HCT116 (cell line): ENCODE results near the gene ATP10B. TPM values are rescaled to one million over a fixed set of nuclear protein-coding genes. Genes with fewer than 3 reads are reported as not detected.

ENCODE experiments used
- ATAC-seq: fragments of 200-7000 bp; cut with Tn5 transposase; 2 replicates; pipeline ENCODE4 v1.9.1; 2020; ENCODE audit warnings: mild to moderate bottlenecking, moderate library complexity
- BruUV-seq: library from RNA; stranded (reverse); fragments of 400-500 nt; replicated peaks from 2 replicates; lab custom pipeline; 2021; lab: Mats Ljungman, UMichigan
- CTCF ChIA-PET: fragments of 300-600 bp; sonication (Branson Sonifier 250); formaldehyde crosslinking; loops from one replicate; lab custom pipeline; 2021; ENCODE audit warnings: antibody characterized with exemption; lab: Charles Lee
- POLR2A ChIA-PET: fragments of 300-600, 350-600 bp; sonication (Branson Sonifier 250); formaldehyde crosslinking; loops from one replicate; lab custom pipeline; 2021; ENCODE audit warnings: antibody characterized with exemption; lab: Charles Lee
- RAD21 ChIA-PET, 2 experiments: fragments of 300-600 bp; sonication (Branson Sonifier 250); formaldehyde crosslinking; loops; one replicate each; lab custom pipeline; 2023; ENCODE audit warnings: low total read pairs in 2 of 2; ENCODE audit not compliant: uncharacterized antibody in 2 of 2, unreplicated experiment in 2 of 2, low non-redundant PET in 1 of 2; lab: Charles Lee
- DNase-seq: peaks from one replicate; pipeline ENCODE4 v3.0.0-alpha.2; 2010; ENCODE audit warnings: low read depth, low spot score
- H2AFZ ChIP-seq: fragments of 200-600 bp; shearing (Covaris generic), sonication (generic); 2 replicates; pipeline ENCODE4 v1.6.1; 2017; ENCODE audit warnings: low read depth, mixed run types, mixed read lengths, antibody characterized with exemption, low read length; ENCODE audit not compliant: poor library complexity, severe bottlenecking
- H3K27ac ChIP-seq: 2 replicates; pipeline ENCODE4 v1.5.1; 2012; ENCODE audit warnings: low read depth, low read length
- H3K27me3 ChIP-seq: fragments of 200-600 bp; sonication (generic); 2 replicates; pipeline ENCODE4 v1.6.1; 2016; ENCODE audit warnings: mixed run types, low read length, mixed read lengths; ENCODE audit not compliant: insufficient read depth
- H3K36me3 ChIP-seq, 2 experiments: fragments of 200-500 bp in 1 of 2; fragments of 200-600 bp in 1 of 2; sonication (Bioruptor generic) in 1 of 2; sonication (generic) in 1 of 2; 2 replicates each; pipeline versions ENCODE4 v1.5.1 to v1.6.1; 2014 to 2016; ENCODE audit warnings: low read length in 2 of 2, inconsistent platforms in 1 of 2, mixed read lengths in 1 of 2, mixed run types in 1 of 2; ENCODE audit not compliant: insufficient read depth in 2 of 2, control insufficient read depth in 1 of 2
- H3K4me1 ChIP-seq, 2 experiments: fragments of 200-600 bp in 1 of 2; sonication (generic) in 1 of 2; 2 replicates each; pipeline versions ENCODE4 v1.5.1 to v1.6.1; 2012 to 2017; ENCODE audit warnings: low read length in 2 of 2, inconsistent platforms in 1 of 2, mild to moderate bottlenecking in 1 of 2, mixed read lengths in 1 of 2, mixed run types in 1 of 2, moderate library complexity in 1 of 2; ENCODE audit not compliant: insufficient read depth in 2 of 2, control insufficient read depth in 1 of 2
- H3K4me2 ChIP-seq: fragments of 200-600 bp; sonication (generic); 2 replicates; pipeline ENCODE4 v1.6.1; 2017; ENCODE audit warnings: mixed run types, low read length, mixed read lengths
- H3K4me3 ChIP-seq, 2 experiments: fragments of 200-600 bp in 1 of 2; sonication (generic) in 1 of 2; replicated peaks in 1 of 2; 2 replicates each; pipeline ENCODE4 v1.5.1; 2011 to 2016; ENCODE audit warnings: low read length in 2 of 2, control low read depth in 1 of 2, low read depth in 1 of 2, mild to moderate bottlenecking in 1 of 2, mixed read lengths in 1 of 2, mixed run types in 1 of 2
- H3K79me2 ChIP-seq: fragments of 200-600 bp; sonication (generic); 2 replicates; pipeline ENCODE4 v1.6.1; 2017; ENCODE audit warnings: mild to moderate bottlenecking, mixed run types, low read length, moderate library complexity, mixed read lengths; ENCODE audit not compliant: insufficient read depth
- H3K9ac ChIP-seq: fragments of 200-600 bp; sonication (generic); 2 replicates; pipeline ENCODE4 v1.6.1; 2016; ENCODE audit warnings: low read length, mixed read lengths
- H3K9me2 ChIP-seq: fragments of 200-600 bp; sonication (generic), shearing (Covaris generic); 2 replicates; pipeline ENCODE4 v1.6.1; 2017; ENCODE audit warnings: mixed run types, mild to moderate bottlenecking, moderate library complexity; ENCODE audit not compliant: insufficient read depth
- H3K9me3 ChIP-seq, 2 experiments: fragments of 200-500 bp in 1 of 2; fragments of 200-600 bp in 1 of 2; sonication (Bioruptor generic) in 1 of 2; sonication (generic) in 1 of 2; 2 replicates each; pipeline ENCODE4 v1.6.1; 2014 to 2017; ENCODE audit warnings: low read length in 2 of 2, mixed read lengths in 2 of 2, inconsistent platforms in 1 of 2, low read depth in 1 of 2, mild to moderate bottlenecking in 1 of 2, mixed run types in 1 of 2, moderate library complexity in 1 of 2; ENCODE audit not compliant: control insufficient read depth in 1 of 2, insufficient read depth in 1 of 2
- H4K20me1 ChIP-seq: fragments of 200-600 bp; sonication (generic), shearing (Covaris generic); 2 replicates; pipeline ENCODE4 v1.6.1; 2017; ENCODE audit warnings: mixed run types, mild to moderate bottlenecking, moderate library complexity; ENCODE audit not compliant: insufficient read depth
- CBX3 ChIP-seq: IDR thresholded peaks from 2 replicates; pipeline ENCODE4 v1.6.1; 2012; ENCODE audit warnings: low read depth
- CEBPB ChIP-seq: IDR thresholded peaks from 2 replicates; pipeline ENCODE4 v1.6.1; 2012; ENCODE audit warnings: low read depth
- CTCF ChIP-seq, 3 experiments: fragments of 200-600 bp in 1 of 3; sonication (generic) in 1 of 3; IDR thresholded peaks in 2 of 3; conservative IDR thresholded peaks in 1 of 3; 2 replicates each; pipeline ENCODE4 v1.5.1; 2012 to 2017; ENCODE audit warnings: low read depth in 2 of 3, low read length in 2 of 3, antibody characterized with exemption in 1 of 3, borderline replicate concordance in 1 of 3, control low read depth in 1 of 3, mild to moderate bottlenecking in 1 of 3, mixed read lengths in 1 of 3, mixed run types in 1 of 3, moderate library complexity in 1 of 3; ENCODE audit not compliant: insufficient read depth in 1 of 3
- EGR1 ChIP-seq: IDR thresholded peaks from 2 replicates; pipeline ENCODE4 v1.6.1; 2012; ENCODE audit warnings: low read depth
- ELF1 ChIP-seq: IDR thresholded peaks from 2 replicates; pipeline ENCODE4 v1.6.1; 2012; ENCODE audit warnings: low read depth, borderline replicate concordance
- EZH2 ChIP-seq: fragments of 200-600 bp; sonication (generic); IDR thresholded peaks from 2 replicates; pipeline ENCODE4 v1.6.1; 2017; ENCODE audit warnings: antibody characterized with exemption, mixed run types
- EZH2phosphoT487 ChIP-seq: fragments of 200-600 bp; IDR thresholded peaks from 2 replicates; pipeline ENCODE4 v1.6.1; 2018; ENCODE audit warnings: antibody characterized with exemption, borderline replicate concordance
- FOSL1 ChIP-seq: IDR thresholded peaks from 2 replicates; pipeline ENCODE4 v1.6.1; 2012; ENCODE audit warnings: low read depth
- JUND ChIP-seq: IDR thresholded peaks from 2 replicates; pipeline ENCODE4 v1.6.1; 2012
- POLR2A ChIP-seq: IDR thresholded peaks from 2 replicates; pipeline ENCODE4 v1.7.0; 2011; ENCODE audit warnings: borderline replicate concordance; ENCODE audit not compliant: insufficient read depth, insufficient read length; ENCODE audit errors: extremely low read depth
- POLR2AphosphoS5 ChIP-seq: IDR thresholded peaks from 2 replicates; pipeline ENCODE4 v1.6.1; 2011; ENCODE audit warnings: mild to moderate bottlenecking, low read depth, low read length, moderate library complexity
- RAD21 ChIP-seq: IDR thresholded peaks from 2 replicates; pipeline ENCODE4 v1.6.1; 2012; ENCODE audit warnings: low read depth, mild to moderate bottlenecking
- SIN3A ChIP-seq: IDR thresholded peaks from 2 replicates; pipeline ENCODE4 v1.6.1; 2012; ENCODE audit warnings: low read depth
- TCF7L2 ChIP-seq: IDR thresholded peaks from 2 replicates; pipeline ENCODE4 v1.7.0; 2011; ENCODE audit warnings: borderline replicate concordance, inconsistent platforms; ENCODE audit not compliant: insufficient read depth, insufficient read length; ENCODE audit errors: extremely low read depth
- ZFX ChIP-seq: fragments of 450-650 bp; IDR thresholded peaks from 2 replicates; pipeline ENCODE4 v1.6.1; 2017
- ZNF274 ChIP-seq: fragments of 200-500 bp; sonication (Bioruptor generic); IDR thresholded peaks from 2 replicates; pipeline ENCODE4 v1.6.1; 2014; ENCODE audit warnings: mild to moderate bottlenecking, low read depth, low read length, inconsistent platforms
- intact Hi-C: fragments of 100-400 bp; cut with micrococcal nuclease; formaldehyde crosslinking; loops from 2 replicates; pipeline ENCODE4 v1.10.0; 2022
- total RNA-seq: library from RNA; stranded (reverse); gene quantifications from one replicate; pipeline ENCODE4 v1.2.1, GENCODE V29; 2021; ENCODE audit not compliant: unreplicated experiment
- TF ChIP-seq, protein P1 (sequence below): IDR thresholded peaks from 2 replicates; pipeline ENCODE4 v1.6.1; 2012; ENCODE audit warnings: low read depth
- TF ChIP-seq, protein P2 (sequence below): IDR thresholded peaks from 2 replicates; pipeline ENCODE4 v1.6.1; 2012
- TF ChIP-seq, protein P3 (sequence below): IDR thresholded peaks from 2 replicates; pipeline ENCODE4 v1.6.1; 2011; ENCODE audit warnings: mild to moderate bottlenecking, low read length, moderate library complexity; ENCODE audit not compliant: insufficient replicate concordance; ENCODE audit errors: extremely low read depth

The ATP10B gene
- total RNA-seq, 1 experiment from 2014 or later: 0.07 TPM

DNA sequence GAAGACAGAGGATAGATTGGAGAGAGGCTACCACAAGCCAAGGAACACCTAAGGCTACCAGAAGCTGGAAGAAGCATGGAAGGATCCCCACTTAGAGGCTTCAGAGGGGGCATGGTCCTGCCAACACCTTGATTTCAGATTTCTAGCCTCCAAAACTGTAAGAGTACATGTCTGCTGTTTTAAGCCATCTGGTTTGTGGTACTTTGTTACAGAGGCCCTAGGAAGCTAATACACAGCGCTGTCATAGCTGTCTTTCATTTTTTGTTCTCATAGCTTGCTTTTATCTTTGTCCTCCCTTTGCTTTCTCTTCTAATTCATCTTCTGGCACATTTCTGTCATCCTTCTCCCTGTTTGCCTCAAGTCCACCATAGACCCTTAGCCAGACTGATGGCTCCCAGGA lies 104.5 kb downstream of the ATP10B start:
- no peaks in the 10 kb centered on the region for H3K79me2 ChIP-seq
- DNase-seq (no peak), ATAC-seq (no peak)
- H3K9ac ChIP-seq: no peak overlapping the region
- H4K20me1 ChIP-seq: no peaks in the 10 kb centered on the region
- no peaks in the 10 kb centered on the region for H3K9me2 ChIP-seq
- POLR2A ChIA-PET: no interaction called here
- no peak overlapping the region for H3K4me3 ChIP-seq
- RAD21 ChIA-PET: no interaction called here
- CTCF ChIA-PET: no interaction called here
- no peaks in the 10 kb centered on the region for H3K9me3 ChIP-seq
- no peaks in the 10 kb centered on the region for H3K4me1 ChIP-seq
- H3K27me3 ChIP-seq: no peaks in the 10 kb centered on the region
- intact Hi-C loops: no loop called here
- no peak overlapping the region for H3K4me2 ChIP-seq
- no peaks in the 10 kb centered on the region for H3K36me3 ChIP-seq
- H3K27ac ChIP-seq: no peak overlapping the region
- H2AFZ ChIP-seq: no peak overlapping the region
- BruUV-seq: no TSS peak
- TF ChIP-seq, protein P1, sequence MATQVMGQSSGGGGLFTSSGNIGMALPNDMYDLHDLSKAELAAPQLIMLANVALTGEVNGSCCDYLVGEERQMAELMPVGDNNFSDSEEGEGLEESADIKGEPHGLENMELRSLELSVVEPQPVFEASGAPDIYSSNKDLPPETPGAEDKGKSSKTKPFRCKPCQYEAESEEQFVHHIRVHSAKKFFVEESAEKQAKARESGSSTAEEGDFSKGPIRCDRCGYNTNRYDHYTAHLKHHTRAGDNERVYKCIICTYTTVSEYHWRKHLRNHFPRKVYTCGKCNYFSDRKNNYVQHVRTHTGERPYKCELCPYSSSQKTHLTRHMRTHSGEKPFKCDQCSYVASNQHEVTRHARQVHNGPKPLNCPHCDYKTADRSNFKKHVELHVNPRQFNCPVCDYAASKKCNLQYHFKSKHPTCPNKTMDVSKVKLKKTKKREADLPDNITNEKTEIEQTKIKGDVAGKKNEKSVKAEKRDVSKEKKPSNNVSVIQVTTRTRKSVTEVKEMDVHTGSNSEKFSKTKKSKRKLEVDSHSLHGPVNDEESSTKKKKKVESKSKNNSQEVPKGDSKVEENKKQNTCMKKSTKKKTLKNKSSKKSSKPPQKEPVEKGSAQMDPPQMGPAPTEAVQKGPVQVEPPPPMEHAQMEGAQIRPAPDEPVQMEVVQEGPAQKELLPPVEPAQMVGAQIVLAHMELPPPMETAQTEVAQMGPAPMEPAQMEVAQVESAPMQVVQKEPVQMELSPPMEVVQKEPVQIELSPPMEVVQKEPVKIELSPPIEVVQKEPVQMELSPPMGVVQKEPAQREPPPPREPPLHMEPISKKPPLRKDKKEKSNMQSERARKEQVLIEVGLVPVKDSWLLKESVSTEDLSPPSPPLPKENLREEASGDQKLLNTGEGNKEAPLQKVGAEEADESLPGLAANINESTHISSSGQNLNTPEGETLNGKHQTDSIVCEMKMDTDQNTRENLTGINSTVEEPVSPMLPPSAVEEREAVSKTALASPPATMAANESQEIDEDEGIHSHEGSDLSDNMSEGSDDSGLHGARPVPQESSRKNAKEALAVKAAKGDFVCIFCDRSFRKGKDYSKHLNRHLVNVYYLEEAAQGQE: no peak
- TF ChIP-seq POLR2A: no peak
- no peak for TF ChIP-seq JUND
- TF ChIP-seq EZH2: no peak
- TF ChIP-seq, protein P2, sequence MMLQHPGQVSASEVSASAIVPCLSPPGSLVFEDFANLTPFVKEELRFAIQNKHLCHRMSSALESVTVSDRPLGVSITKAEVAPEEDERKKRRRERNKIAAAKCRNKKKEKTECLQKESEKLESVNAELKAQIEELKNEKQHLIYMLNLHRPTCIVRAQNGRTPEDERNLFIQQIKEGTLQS: no peak
- TF ChIP-seq CEBPB: no peak
- no peak for TF ChIP-seq SIN3A
- no peak for TF ChIP-seq TCF7L2
- TF ChIP-seq CBX3: no peak
- no peak for TF ChIP-seq POLR2AphosphoS5
- no peak for TF ChIP-seq EGR1
- no peak for TF ChIP-seq ZFX
- no peak for TF ChIP-seq RAD21
- no peak for TF ChIP-seq ZNF274
- TF ChIP-seq FOSL1: no peak
- no peak for TF ChIP-seq ELF1
- TF ChIP-seq, protein P3, sequence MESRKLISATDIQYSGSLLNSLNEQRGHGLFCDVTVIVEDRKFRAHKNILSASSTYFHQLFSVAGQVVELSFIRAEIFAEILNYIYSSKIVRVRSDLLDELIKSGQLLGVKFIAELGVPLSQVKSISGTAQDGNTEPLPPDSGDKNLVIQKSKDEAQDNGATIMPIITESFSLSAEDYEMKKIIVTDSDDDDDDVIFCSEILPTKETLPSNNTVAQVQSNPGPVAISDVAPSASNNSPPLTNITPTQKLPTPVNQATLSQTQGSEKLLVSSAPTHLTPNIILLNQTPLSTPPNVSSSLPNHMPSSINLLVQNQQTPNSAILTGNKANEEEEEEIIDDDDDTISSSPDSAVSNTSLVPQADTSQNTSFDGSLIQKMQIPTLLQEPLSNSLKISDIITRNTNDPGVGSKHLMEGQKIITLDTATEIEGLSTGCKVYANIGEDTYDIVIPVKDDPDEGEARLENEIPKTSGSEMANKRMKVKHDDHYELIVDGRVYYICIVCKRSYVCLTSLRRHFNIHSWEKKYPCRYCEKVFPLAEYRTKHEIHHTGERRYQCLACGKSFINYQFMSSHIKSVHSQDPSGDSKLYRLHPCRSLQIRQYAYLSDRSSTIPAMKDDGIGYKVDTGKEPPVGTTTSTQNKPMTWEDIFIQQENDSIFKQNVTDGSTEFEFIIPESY: no peak
- TF ChIP-seq CTCF (IDR thresholded peaks at IDR 0.05 in 2 of 3, conservative IDR thresholded peaks at IDR 0.05 in 1 of 3; ENCODE audit: borderline replicate concordance in 1 of 3, insufficient read depth in 1 of 3, low read depth in 2 of 3, low read length in 2 of 3): no peak
- no peak for TF ChIP-seq EZH2phosphoT487
